NCI-H2107 treated with DMSO at 0.1 percent for 48 hours (cell line): Measurements from ENCODE around the gene CUX1.

Experiments used
- DNase-seq: peaks from one replicate; lab custom pipeline; 2025; ENCODE audit not compliant: unreplicated experiment; lab: John Stamatoyannopoulos, UW

Gene CUX1

GRCh38 chr7:102280521-102280920 lies 463.1 kb downstream of the CUX1 start:
- no peak for DNase-seq

GRCh38 chr7:102281785-102282184 lies 464.4 kb downstream of the CUX1 start:
- DNase-seq, result no peak

- DNase-seq, result no peak
These were observed 465.3 kb downstream of the CUX1 start for GRCh38 chr7:102282465-102283362.

- no peak for DNase-seq
These were observed 466.2 kb downstream of the CUX1 start for GRCh38 chr7:102283477-102284189.

- DNase-seq, result no peak
These were observed 467.0 kb downstream of the CUX1 start for GRCh38 chr7:102284399-102284798.

- DNase-seq, result no peak
These were observed 467.6 kb downstream of the CUX1 start for GRCh38 chr7:102284891-102285539.

GRCh38 chr7:102285540-102286236 lies 468.3 kb downstream of the CUX1 start:
- DNase-seq, result no peak

GRCh38 chr7:102286237-102287110 lies 469.0 kb downstream of the CUX1 start, which contains the start of gene SH2B2:
SH2B2 (plus strand) TSS chr7:102286868; CDS start chr7:102300551, 13,683 bp downstream.
- no peak for DNase-seq

GRCh38 chr7:102287111-102287980 lies 469.9 kb downstream of the CUX1 start:
- DNase-seq, result no peak

- DNase-seq, result no peak
These were observed 470.5 kb downstream of the CUX1 start for GRCh38 chr7:102287981-102288278.

GRCh38 chr7:102288285-102288930 lies 471.0 kb downstream of the CUX1 start:
- DNase-seq, result no peak

GRCh38 chr7:102289057-102289456 lies 471.6 kb downstream of the CUX1 start:
- no peak for DNase-seq

- DNase-seq, result no peak
These were observed 473.9 kb downstream of the CUX1 start for GRCh38 chr7:102291056-102291915.

- no peak for DNase-seq
These were observed 474.5 kb downstream of the CUX1 start for GRCh38 chr7:102291916-102292267.

- no peak for DNase-seq
These were observed 475.7 kb downstream of the CUX1 start for GRCh38 chr7:102292813-102293798.

- DNase-seq, result no peak
These were observed 477.2 kb downstream of the CUX1 start for GRCh38 chr7:102294589-102294988.
